22Rv1 (cell line): ENCODE measurements around the gene IFNGR2.
A peak's percentile ranks its signal among the peaks of the same experiment; 100 is the strongest.

Experiments
- CTCF ChIP-seq: fragments of 450-650 bp; IDR thresholded peaks from 2 replicates; pipeline ENCODE4 v1.5.1; 2017; ENCODE audit warnings: mild to moderate bottlenecking
- ZFX ChIP-seq: fragments of 450-650 bp; IDR thresholded peaks from 2 replicates; pipeline ENCODE4 v1.6.1; 2017; ENCODE audit warnings: antibody characterized with exemption, borderline replicate concordance

- TF ChIP-seq CTCF (peak; percentile 73), ZFX (no peak)
These were observed 28.6 kb upstream of the IFNGR2 start for GRCh38 chr21:33374450-33375096.
